K562 (cell line): Measurements from ENCODE around the gene WSCD2. TPM values are rescaled to one million over a fixed set of nuclear protein-coding genes. Genes with fewer than 3 reads are reported as not detected.

Experiments used
- ATAC-seq: fragments of 200-7000 bp; cut with Tn5 transposase; 3 replicates; pipeline ENCODE4 v1.9.1; 2020; ENCODE audit warnings: moderate library complexity
- BruUV-seq: library from RNA; stranded (reverse); fragments of 400-500 nt; replicated peaks from 2 replicates; lab custom pipeline; 2021; lab: Mats Ljungman, UMichigan
- CTCF ChIA-PET: fragments of 300-600 bp; formaldehyde crosslinking; extraction: SDS; loops from one replicate; lab custom pipeline; 2021; ENCODE audit warnings: low intra/inter-chr PET ratio; lab: Yijun Ruan, JAX
- POLR2A ChIA-PET: fragments of 300-600, 350-650 bp; sonication (Branson Sonifier 250); formaldehyde crosslinking; extraction: SDS; loops from one replicate; lab custom pipeline; 2021; ENCODE audit warnings: antibody characterized with exemption, inconsistent platforms; lab: Yijun Ruan, JAX
- DNase-seq, 4 experiments: peaks; one replicate each; pipeline versions ENCODE4 v3.0.0 to v3.0.0-alpha.2; 2011 to 2018; ENCODE audit warnings: low spot score in 3 of 4, mixed read lengths in 3 of 4; ENCODE audit errors: extremely low read depth in 1 of 4
- FAIRE-seq: peaks from 2 replicates; lab custom pipeline; 2011; peaks lifted over from hg19 to GRCh38; lab: Jason Lieb, UNC
- H2AFZ ChIP-seq: 2 replicates; pipeline ENCODE4 v1.6.0; 2011; ENCODE audit warnings: low read depth, low read length, control low read depth, inconsistent platforms
- H3K27ac ChIP-seq: fragments of 200-600 bp; 3 replicates; pipeline ENCODE4 v1.8.0; 2011; ENCODE audit warnings: low read depth, mild to moderate bottlenecking, control low read depth, inconsistent platforms, low read length, moderate library complexity, mixed read lengths; ENCODE audit errors: extremely low read depth
- H3K27me3 ChIP-seq, 2 experiments: fragments of 300-600 bp in 1 of 2; 2 replicates in 1 of 2; 3 replicates in 1 of 2; pipeline versions ENCODE4 v1.6.0 to v1.8.0; 2011; ENCODE audit warnings: inconsistent platforms in 2 of 2, low read length in 2 of 2, mild to moderate bottlenecking in 1 of 2, mixed read lengths in 1 of 2, moderate library complexity in 1 of 2; ENCODE audit not compliant: control insufficient read depth in 2 of 2, insufficient read depth in 2 of 2
- H3K36me3 ChIP-seq: fragments of 300-600 bp; 3 replicates; pipeline ENCODE4 v1.8.0; 2011; ENCODE audit warnings: mild to moderate bottlenecking, low read length, inconsistent platforms; ENCODE audit not compliant: control insufficient read depth, insufficient read depth
- H3K4me1 ChIP-seq, 2 experiments: fragments of 200-600 bp in 1 of 2; replicated peaks in 1 of 2; 2 replicates in 1 of 2; 3 replicates in 1 of 2; pipeline versions ENCODE4 v1.5.1 to v1.8.0; 2011; ENCODE audit warnings: inconsistent platforms in 2 of 2, low read length in 2 of 2, mild to moderate bottlenecking in 1 of 2, mixed read lengths in 1 of 2, moderate library complexity in 1 of 2; ENCODE audit not compliant: control insufficient read depth in 2 of 2, insufficient read depth in 2 of 2
- H3K4me2 ChIP-seq: 2 replicates; pipeline ENCODE4 v1.6.1; 2011; ENCODE audit warnings: low read length, control low read depth, inconsistent platforms, mixed read lengths; ENCODE audit not compliant: insufficient read depth
- H3K4me3 ChIP-seq: fragments of 200-600 bp; sonication (generic), shearing (Covaris generic); 2 replicates; pipeline ENCODE4 v1.5.1; 2016; ENCODE audit warnings: control low read depth, inconsistent platforms
- H3K79me2 ChIP-seq: fragments of 200-600 bp; 3 replicates; pipeline ENCODE4 v1.8.0; 2011; ENCODE audit warnings: low read length, inconsistent platforms; ENCODE audit not compliant: control insufficient read depth, insufficient read depth
- H3K9ac ChIP-seq, 2 experiments: 2 replicates each; pipeline versions ENCODE4 v1.6.0 to v1.6.1; 2011; ENCODE audit warnings: low read depth in 2 of 2, low read length in 2 of 2, control low read depth in 1 of 2, inconsistent platforms in 1 of 2, mild to moderate bottlenecking in 1 of 2, mixed read lengths in 1 of 2; ENCODE audit not compliant: insufficient read depth in 1 of 2
- H3K9me1 ChIP-seq: one replicate; pipeline ENCODE4 v1.6.0; 2011; ENCODE audit warnings: inconsistent platforms, mild to moderate bottlenecking, low read length, moderate library complexity; ENCODE audit not compliant: control insufficient read depth, insufficient read depth
- H3K9me3 ChIP-seq: replicated peaks from 2 replicates; pipeline ENCODE4 v1.5.1; 2011; ENCODE audit warnings: low read depth, low read length, inconsistent platforms; ENCODE audit not compliant: control insufficient read depth, insufficient read depth
- H4K20me1 ChIP-seq: replicated peaks from 2 replicates; pipeline ENCODE4 v1.6.1; 2011; ENCODE audit warnings: low read length, inconsistent platforms, mixed read lengths; ENCODE audit not compliant: control insufficient read depth, insufficient read depth
- OTX1 ChIP-seq: fragments of 450-650 bp; formaldehyde crosslinking; IDR thresholded peaks from 2 replicates; pipeline ENCODE4 v1.4.0; 2022; ENCODE audit warnings: mild to moderate bottlenecking
- RAD21 ChIP-seq, 2 experiments: fragments of 250-450 bp in 1 of 2; fragments of 450-650 bp in 1 of 2; sonication (Bioruptor Pico) in 1 of 2; formaldehyde crosslinking in 1 of 2; IDR thresholded peaks in 1 of 2; conservative IDR thresholded peaks in 1 of 2; 2 replicates each; pipeline versions ENCODE4 v1.4.0 to v1.8.0; 2020 to 2022; ENCODE audit warnings: mild to moderate bottlenecking in 2 of 2, moderate library complexity in 1 of 2
- SMC3 ChIP-seq: conservative IDR thresholded peaks from 2 replicates; pipeline ENCODE4 v1.6.1; 2011; ENCODE audit warnings: low read depth, low read length, improper control_type of control experiment; ENCODE audit not compliant: insufficient read depth
- WHSC1 ChIP-seq: IDR thresholded peaks from one replicate; pipeline ENCODE4 v1.6.1; 2012; ENCODE audit warnings: low read length, control low read depth, inconsistent platforms
- ZBTB26 ChIP-seq: fragments of 450-650 bp; formaldehyde crosslinking; IDR thresholded peaks from 2 replicates; pipeline ENCODE4 v1.4.0; 2022; ENCODE audit warnings: missing genetic modification characterization
- ZKSCAN3 ChIP-seq: fragments of 250-450 bp; sonication (Bioruptor Pico); IDR thresholded peaks from 2 replicates; pipeline ENCODE4 v1.4.0; 2020
- ZNF280A ChIP-seq: fragments of 450-650 bp; IDR thresholded peaks from 2 replicates; pipeline ENCODE4 v1.6.1; 2018; ENCODE audit warnings: mild to moderate bottlenecking, low read depth; ENCODE audit not compliant: partially characterized antibody
- ZNF3 ChIP-seq: fragments of 250-450 bp; sonication (Bioruptor Pico); IDR thresholded peaks from 2 replicates; pipeline ENCODE4 v1.5.0; 2021; ENCODE audit warnings: mild to moderate bottlenecking, moderate library complexity
- ZNF766 ChIP-seq: fragments of 200-800 bp; sonication (Bioruptor generic); conservative IDR thresholded peaks from 2 replicates; pipeline ENCODE4 v1.6.1; 2016; ENCODE audit warnings: missing genetic modification characterization, missing compliant biosample characterization
- WGBS: fragments of 100-300 bp; shearing (Covaris generic); methylation state at CpG from one replicate; pipeline ENCODE4 v1.1.6; 2016; ENCODE audit warnings: low coverage, mixed read lengths; ENCODE audit not compliant: insufficient coverage; ENCODE audit errors: missing lambda C conversion rate; 5-methylcytosine and 5-hydroxymethylcytosine counted together
- in situ Hi-C: fragments of 300-500 bp; cut with MboI; formaldehyde crosslinking; loops from 4 replicates; pipeline ENCODE4 v1.15.0; 2018; ENCODE audit warnings: inconsistent platforms, mixed read lengths
- intact Hi-C: fragments of 100-400 bp; cut with micrococcal nuclease; formaldehyde crosslinking; loops from 2 replicates; pipeline ENCODE4 v1.14.2; 2022
- polyA plus RNA-seq, 8 experiments: library from polyadenylated mRNA; depleted of rRNA in 4 of 8; stranded (reverse) in 5 of 8; unstranded in 3 of 8; fragments of >200 nt; fragmentation: Nextera tagmentation in 2 of 8; fragmentation: Illumina TruSeq in 1 of 8; extraction: Ambion mirVana in 2 of 8; extraction: Trizol in 1 of 8; gene quantifications; 2 replicates each; pipeline versions ENCODE4 v1.2.1 to v1.2.3, GENCODE V29; 2011 to 2014; ENCODE audit warnings: inconsistent platforms in 1 of 8, missing spikeins in 1 of 8
- total RNA-seq, 7 experiments: library from RNA; depleted of rRNA in 6 of 7; stranded (reverse); fragments of >200 nt in 6 of 7; fragmentation: Illumina TruSeq in 2 of 7; extraction: Trizol in 2 of 7; gene quantifications; 2 replicates each; pipeline versions ENCODE4 v1.2.1 to v1.2.3, GENCODE V29; 2011 to 2021; ENCODE audit warnings: low replicate concordance in 1 of 7
- TF ChIP-seq, protein P1 (sequence below), 3 experiments: IDR thresholded peaks in 2 of 3; conservative IDR thresholded peaks in 1 of 3; 2 replicates each; pipeline ENCODE4 v1.5.1; 2011 to 2012; ENCODE audit warnings: low read length in 3 of 3, mild to moderate bottlenecking in 3 of 3, control low read depth in 2 of 3, improper control_type of control experiment in 1 of 3, inconsistent platforms in 1 of 3, low read depth in 1 of 3, mixed read lengths in 1 of 3, moderate library complexity in 1 of 3; ENCODE audit not compliant: insufficient read depth in 2 of 3

The WSCD2 gene
- total and polyA plus RNA-seq, 9 of the 15 experiments (the other 6 are each of a cell fraction or from before 2014, with no cell fraction given), result 0.72 to 14.1 (median 4.0) TPM

DNA sequence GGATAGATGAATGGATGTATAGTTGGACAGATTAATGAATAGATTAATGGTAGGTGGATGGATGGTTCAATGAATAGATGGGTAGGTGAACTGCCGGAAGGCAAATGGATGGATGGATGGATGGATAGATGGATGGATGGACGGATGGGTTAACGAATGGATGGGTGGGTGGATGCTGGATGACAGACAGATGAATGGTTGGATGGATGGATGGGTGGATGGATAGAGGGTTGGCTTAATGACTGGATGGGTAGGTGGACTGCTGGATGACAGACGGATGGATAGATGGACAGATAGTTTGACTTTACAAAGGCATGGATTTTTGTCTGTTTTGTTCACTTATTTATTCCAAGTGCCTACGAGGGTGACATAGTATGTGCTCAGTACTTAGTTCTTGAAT is 64.4 kb downstream of the WSCD2 start:
- Histone ChIP-seq H3K4me1 (no peaks in the 10 kb centered on the region), H4K20me1 (no peaks in the 10 kb centered on the region; the same call in 1 of the 2 replicates), H3K27me3 (no peaks in the 10 kb centered on the region; a peak in 1 of 5 replicates), H3K36me3 (no peaks in the 10 kb centered on the region; the same call in 2 of the 3 replicates), H2AFZ (no peak overlapping the region), H3K9me1 (no peaks in the 10 kb centered on the region), H3K4me2 (no peak overlapping the region), H3K27ac (no peak overlapping the region), H3K9me3 (no peaks in the 10 kb centered on the region), H3K9ac (no peak overlapping the region), H3K79me2 (no peaks in the 10 kb centered on the region), H3K4me3 (no peak overlapping the region)
- in situ Hi-C loops (no loop called here), intact Hi-C loops (no loop called here)
- ChIA-PET CTCF (interaction anchor here (0.7 to 2.6 kb wide), 7 partner anchors 11 to 517 kb away, joined by 3 to 21 read pairs (median 4); partner anchors contain the start of gene WSCD2), POLR2A (no interaction called here)
- FAIRE-seq (no peak), DNase-seq (no peak), ATAC-seq (no peak)
- WGBS, result 26% methylated on average over 5 of the region's 5 CpGs
- TF ChIP-seq ZKSCAN3 (no peak), OTX1 (CRISPR knock-in tag) (0 out of 2 replicates have a peak, but pooled peaks have one; percentile 34), ZBTB26 (0 out of 2 replicates have a peak, but pooled peaks have one; percentile 26)
- no TSS peak for BruUV-seq

- in situ Hi-C loops, result no loop called here
- Histone ChIP-seq H3K4me2 (no peak overlapping the region), H3K9ac (no peak overlapping the region), H3K79me2 (no peaks in the 10 kb centered on the region), H4K20me1 (no peaks in the 10 kb centered on the region; the same call in 1 of the 2 replicates), H3K27me3 (no peaks in the 10 kb centered on the region; a peak in 1 of 5 replicates), H3K27ac (no peak overlapping the region), H3K9me3 (no peaks in the 10 kb centered on the region), H2AFZ (no peak overlapping the region), H3K36me3 (no peaks in the 10 kb centered on the region; the same call in 2 of the 3 replicates), H3K9me1 (no peaks in the 10 kb centered on the region), H3K4me1 (no peaks in the 10 kb centered on the region), H3K4me3 (no peak overlapping the region)
- DNase-seq (peak; percentile 61 to 69 (median 68)), FAIRE-seq (peak; percentile 92), ATAC-seq (peak; percentile 64; the same call in 2 of the 3 replicates)
- ChIA-PET POLR2A (interaction anchor here (0.7 kb wide), 1 partner anchor 202 kb away, joined by 3 read pairs; no protein-coding TSS in a partner anchor), CTCF (interaction anchor here (0.7 to 2.6 kb wide), 9 partner anchors 12 to 517 kb away, joined by 3 to 21 read pairs (median 3); partner anchors contain the start of gene WSCD2)
- intact Hi-C loops, result loop anchor here (1.0 kb wide), 1 partner anchor 95 kb away; no protein-coding TSS in a partner anchor
- BruUV-seq, result no TSS peak
- WGBS, result 0% methylated on average over 2 of the region's 2 CpGs
- TF ChIP-seq ZNF3 (CRISPR knock-in tag), result no peak
- no peak for TF ChIP-seq WHSC1
- no peak for TF ChIP-seq ZNF280A
- TF ChIP-seq ZNF766 (CRISPR knock-in tag), result no peak
- TF ChIP-seq, protein P1, sequence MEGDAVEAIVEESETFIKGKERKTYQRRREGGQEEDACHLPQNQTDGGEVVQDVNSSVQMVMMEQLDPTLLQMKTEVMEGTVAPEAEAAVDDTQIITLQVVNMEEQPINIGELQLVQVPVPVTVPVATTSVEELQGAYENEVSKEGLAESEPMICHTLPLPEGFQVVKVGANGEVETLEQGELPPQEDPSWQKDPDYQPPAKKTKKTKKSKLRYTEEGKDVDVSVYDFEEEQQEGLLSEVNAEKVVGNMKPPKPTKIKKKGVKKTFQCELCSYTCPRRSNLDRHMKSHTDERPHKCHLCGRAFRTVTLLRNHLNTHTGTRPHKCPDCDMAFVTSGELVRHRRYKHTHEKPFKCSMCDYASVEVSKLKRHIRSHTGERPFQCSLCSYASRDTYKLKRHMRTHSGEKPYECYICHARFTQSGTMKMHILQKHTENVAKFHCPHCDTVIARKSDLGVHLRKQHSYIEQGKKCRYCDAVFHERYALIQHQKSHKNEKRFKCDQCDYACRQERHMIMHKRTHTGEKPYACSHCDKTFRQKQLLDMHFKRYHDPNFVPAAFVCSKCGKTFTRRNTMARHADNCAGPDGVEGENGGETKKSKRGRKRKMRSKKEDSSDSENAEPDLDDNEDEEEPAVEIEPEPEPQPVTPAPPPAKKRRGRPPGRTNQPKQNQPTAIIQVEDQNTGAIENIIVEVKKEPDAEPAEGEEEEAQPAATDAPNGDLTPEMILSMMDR (IDR thresholded peaks at IDR 0.05 in 2 of 3, conservative IDR thresholded peaks at IDR 0.05 in 1 of 3; ENCODE audit: insufficient read depth in 2 of 3, low read depth in 1 of 3, low read length in 3 of 3), result peak; percentile 73 to 92 (median 76)
- peak; percentile 89 for TF ChIP-seq SMC3
- TF ChIP-seq RAD21 (CRISPR knock-in tag; conservative IDR thresholded peaks at IDR 0.05 in 1 of 2, IDR thresholded peaks at IDR 0.05 in 1 of 2), result peak; percentile 87 to 93
Measured at GRCh38 chr12:108193917-108194316, 64.8 kb downstream of the WSCD2 start.
